ENCODE data around the gene CRADD. TPM values are rescaled to one million over a fixed set of nuclear protein-coding genes. Genes with fewer than 3 reads are reported as not detected.

Gene CRADD
- total RNA-seq, 2 donors from 2014 or later: 56.1 to 94.8 TPM

GRCh38 chr12:93756288-93756687, 79.1 kb downstream of the CRADD start:
- no peaks in the 10 kb centered on the region for H3K36me3 ChIP-seq
- peaks cover 0 to 18% of the 10 kb centered on the region in 2 donors for H3K4me1 ChIP-seq
- H3K9me3 ChIP-seq: no peaks in the 10 kb centered on the region
- no peak for TF ChIP-seq CTCF (IDR thresholded peaks at IDR 0.05)
- no peak overlapping the region for H3K4me3 ChIP-seq
- DNase-seq (ENCODE audit: low spot score): no peak
- no peak overlapping the region for H3K27ac ChIP-seq
- H3K27me3 ChIP-seq: no peaks in the 10 kb centered on the region

GRCh38 chr12:93757792-93758694, 80.9 kb downstream of the CRADD start:
- H3K4me1 ChIP-seq: peaks cover 0 to 21% of the 10 kb centered on the region in 2 donors
- H3K36me3 ChIP-seq: no peaks in the 10 kb centered on the region
- H3K4me3 ChIP-seq: no peak overlapping the region
- H3K9me3 ChIP-seq: no peaks in the 10 kb centered on the region
- no peak overlapping the region for H3K27ac ChIP-seq
- TF ChIP-seq CTCF (IDR thresholded peaks at IDR 0.05): no peak
- DNase-seq (ENCODE audit: low spot score): no peak
- H3K27me3 ChIP-seq: no peaks in the 10 kb centered on the region

- Histone ChIP-seq H3K27ac (no peak overlapping the region), H3K4me1 (peaks cover 0 to 21% of the 10 kb centered on the region in 2 donors), H3K36me3 (no peaks in the 10 kb centered on the region), H3K27me3 (no peaks in the 10 kb centered on the region), H3K9me3 (no peaks in the 10 kb centered on the region), H3K4me3 (no peak overlapping the region)
- TF ChIP-seq CTCF (IDR thresholded peaks at IDR 0.05): no peak
- no peak for DNase-seq (ENCODE audit: low spot score)
These were observed 81.7 kb downstream of the CRADD start for GRCh38 chr12:93758801-93759373.

- peaks cover 0 to 21% of the 10 kb centered on the region in 2 donors for H3K4me1 ChIP-seq
- no peak overlapping the region for H3K27ac ChIP-seq
- H3K27me3 ChIP-seq: no peaks in the 10 kb centered on the region
- TF ChIP-seq CTCF (IDR thresholded peaks at IDR 0.05): no peak
- no peak overlapping the region for H3K4me3 ChIP-seq
- DNase-seq (ENCODE audit: low spot score): no peak
- no peaks in the 10 kb centered on the region for H3K9me3 ChIP-seq
- no peaks in the 10 kb centered on the region for H3K36me3 ChIP-seq
These were observed 82.4 kb downstream of the CRADD start for GRCh38 chr12:93759512-93760081.

- Histone ChIP-seq H3K4me3 (no peak overlapping the region), H3K27ac (no peak overlapping the region), H3K9me3 (no peaks in the 10 kb centered on the region), H3K27me3 (no peaks in the 10 kb centered on the region), H3K36me3 (no peaks in the 10 kb centered on the region), H3K4me1 (peaks cover 0 to 21% of the 10 kb centered on the region in 2 donors)
- TF ChIP-seq CTCF (IDR thresholded peaks at IDR 0.05): no peak
- DNase-seq (ENCODE audit: low spot score): no peak
These were observed 83.2 kb downstream of the CRADD start for GRCh38 chr12:93760275-93760875.
